NCI-H510A treated with DMSO at 0.1 percent for 48 hours (cell line): ENCODE data around the gene PLCB4.

Source experiments
- DNase-seq: peaks from one replicate; lab custom pipeline; 2025; lab: John Stamatoyannopoulos, UW

PLCB4 gene

DNA sequence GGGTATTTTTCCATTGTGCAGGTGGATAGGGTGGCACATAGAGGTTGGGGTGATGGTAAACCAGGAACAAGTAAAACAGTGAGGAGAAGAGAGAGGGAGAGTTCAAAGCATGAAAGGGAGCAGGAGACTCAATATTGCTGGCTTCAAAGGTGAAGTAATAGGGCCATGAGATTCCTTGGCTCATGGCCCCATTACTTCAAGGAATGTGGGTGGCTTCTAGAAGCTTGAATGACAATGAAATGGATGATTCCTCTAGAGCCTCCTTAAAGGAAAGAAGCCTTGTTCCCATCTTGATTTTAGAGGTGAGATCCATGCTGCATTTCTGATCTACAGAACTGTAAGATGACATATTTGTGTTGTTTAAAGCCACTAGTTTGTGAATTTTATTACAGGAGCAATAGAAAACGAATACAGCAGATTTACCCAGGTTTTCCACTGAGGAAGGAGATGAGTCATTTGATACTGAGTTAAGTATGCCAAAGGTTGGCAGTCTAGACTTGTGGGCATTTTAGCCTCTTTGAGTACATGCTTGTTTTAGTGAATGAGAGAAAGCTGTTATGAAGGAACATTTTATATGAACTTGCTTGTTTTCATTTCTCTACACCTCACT is 110.4 kb downstream of the PLCB4 start:
- DNase-seq: no peak

DNA sequence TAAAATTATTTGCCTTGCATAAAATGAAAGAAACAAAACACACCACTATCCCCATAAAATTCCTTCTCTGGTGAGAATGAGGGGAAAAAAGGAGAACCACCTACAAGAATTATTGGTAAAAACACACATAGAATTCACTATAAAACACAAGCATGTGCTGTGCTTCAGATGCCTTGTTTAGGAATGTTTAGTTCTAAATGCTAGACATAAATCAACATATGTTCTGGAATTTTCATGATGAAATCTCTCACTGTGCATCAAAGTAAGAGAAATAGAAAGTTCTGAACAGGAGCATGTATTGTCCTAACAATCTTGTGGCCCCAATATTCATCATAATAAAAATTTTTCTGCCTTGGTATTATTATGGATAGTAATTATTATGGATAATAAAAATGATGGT is 111.0 kb downstream of the PLCB4 start:
- DNase-seq: no peak

DNA sequence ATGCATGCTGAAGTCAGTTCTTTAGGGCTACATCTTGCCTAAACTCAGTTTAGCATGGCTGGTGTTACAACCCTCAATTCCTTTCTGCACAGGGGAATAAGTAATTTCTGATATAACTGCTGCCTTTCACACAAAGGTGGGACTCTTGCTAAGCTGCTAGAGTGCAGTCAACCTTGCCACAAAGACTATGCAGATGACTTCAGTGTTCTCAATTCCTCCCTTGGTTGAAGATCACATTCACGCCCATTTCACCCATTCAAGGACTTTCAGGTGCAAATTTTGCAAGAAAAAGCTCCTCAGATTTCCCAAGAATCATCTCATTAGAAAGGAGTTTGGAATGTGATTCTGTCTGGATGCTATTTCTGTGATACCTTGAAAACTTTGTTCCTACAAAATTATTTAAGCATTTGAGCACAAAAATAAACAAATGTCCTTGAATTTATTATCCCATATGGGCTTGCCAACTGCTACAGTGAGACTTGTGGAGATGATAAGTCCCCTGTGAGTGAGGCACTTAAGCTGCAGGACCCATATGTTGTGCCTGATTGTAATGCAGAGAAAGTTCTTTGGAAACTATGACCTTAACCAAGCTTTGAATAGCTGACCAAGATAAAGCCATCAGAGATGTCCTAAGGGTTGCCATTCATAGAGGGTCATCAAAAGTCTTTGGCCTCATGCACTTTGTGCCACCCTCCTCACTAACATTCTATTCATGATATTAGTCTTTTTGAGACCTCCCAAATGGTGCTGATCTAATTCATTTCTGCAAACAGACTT is 111.8 kb downstream of the PLCB4 start:
- DNase-seq: no peak

DNA sequence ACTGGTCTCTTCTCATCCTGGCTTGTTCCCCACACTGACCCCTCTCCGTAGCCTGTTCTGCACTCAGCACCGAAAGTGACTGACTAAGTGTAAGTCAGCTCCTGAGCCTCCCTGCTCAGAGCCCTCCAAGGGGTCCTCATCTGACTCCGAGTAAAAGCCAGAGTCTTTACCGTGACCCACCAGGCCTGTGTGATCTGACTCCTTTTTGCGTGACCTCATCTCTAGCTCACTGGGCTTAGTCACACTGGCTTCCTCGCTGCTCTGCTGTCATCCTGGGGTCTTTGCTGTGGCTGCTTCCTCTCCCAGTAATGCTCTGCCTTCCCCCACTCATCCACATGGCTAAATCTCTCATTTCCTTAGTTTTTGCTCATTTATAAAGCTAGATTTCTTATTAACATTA is 116.6 kb downstream of the PLCB4 start:
- peak; percentile 59 for DNase-seq

DNA sequence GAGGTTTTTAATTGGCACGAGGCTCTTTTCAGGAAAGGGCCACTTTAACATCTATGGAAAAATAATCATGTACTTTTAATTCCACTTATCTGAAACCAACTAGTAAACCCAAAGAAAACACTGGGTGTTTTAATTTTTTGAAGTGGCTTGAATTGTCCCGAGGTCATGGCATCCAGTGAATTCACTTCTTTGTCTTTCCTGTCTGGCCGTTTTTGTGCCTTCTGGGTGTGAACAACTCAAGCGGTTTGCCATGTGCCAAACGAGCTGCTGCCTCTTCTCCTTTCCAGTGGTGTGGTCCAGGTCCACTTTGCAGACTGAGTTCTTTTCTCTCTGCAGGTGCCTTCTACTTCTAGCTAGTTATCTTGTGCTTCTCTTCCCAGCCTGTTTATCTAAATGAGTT is 117.5 kb downstream of the PLCB4 start:
- DNase-seq: no peak

DNA sequence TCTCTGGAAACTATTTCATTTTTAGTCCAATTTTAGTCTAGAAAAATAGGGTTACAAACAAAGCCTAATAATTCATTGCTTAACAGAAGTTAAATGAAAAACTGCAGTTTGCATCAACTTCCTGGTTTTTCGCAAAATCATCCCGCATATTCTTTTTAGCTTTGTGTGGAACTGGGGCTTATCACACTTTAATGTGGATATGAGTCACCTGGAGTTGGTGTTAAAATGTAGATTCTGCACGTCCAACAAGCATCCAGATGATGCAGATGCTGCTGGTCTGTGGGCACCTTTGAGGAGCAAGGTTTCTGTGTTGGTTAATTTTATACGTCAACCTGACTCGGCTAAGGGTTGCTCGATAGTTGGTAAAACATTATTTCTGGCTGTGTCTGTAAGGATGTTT is 126.1 kb downstream of the PLCB4 start:
- no peak for DNase-seq

DNA sequence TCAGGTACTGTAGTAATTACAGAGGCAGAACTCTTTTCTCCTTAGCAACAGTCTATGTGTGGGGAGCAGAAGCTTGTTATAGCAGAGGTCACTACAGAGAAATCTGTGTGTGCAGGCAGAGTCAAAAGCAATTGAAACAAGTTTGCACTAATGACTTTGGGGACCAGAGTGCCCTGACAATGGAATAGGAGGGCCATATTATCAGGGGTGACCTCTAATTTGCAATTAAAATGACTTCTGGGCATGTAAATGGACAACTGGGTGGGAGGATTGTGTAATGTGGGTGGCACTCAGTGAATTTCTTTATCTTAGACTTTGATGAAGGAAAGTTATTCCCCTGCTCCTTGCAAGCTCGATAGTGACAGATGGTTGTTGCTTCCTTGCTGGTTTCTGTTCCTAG is 127.2 kb downstream of the PLCB4 start:
- DNase-seq: no peak

DNA sequence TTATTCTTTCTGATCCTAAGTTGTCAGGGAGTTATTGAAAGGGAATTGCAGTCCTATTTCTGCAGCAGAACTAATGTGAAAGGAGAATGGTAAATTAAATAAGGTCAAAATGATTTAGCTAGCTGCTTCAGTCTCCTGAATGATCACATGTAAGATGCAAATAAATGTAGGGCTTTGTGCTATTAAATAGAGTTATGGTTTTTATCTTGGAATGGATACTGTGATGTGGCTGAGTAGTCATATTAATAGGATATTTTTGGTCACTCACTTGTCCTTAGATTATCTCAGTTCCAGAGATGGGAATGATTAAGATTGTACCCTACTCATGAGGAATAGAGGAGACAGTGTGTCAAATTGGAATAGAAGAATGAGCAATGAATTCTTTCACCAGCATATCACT is 129.6 kb downstream of the PLCB4 start:
- DNase-seq: no peak

DNA sequence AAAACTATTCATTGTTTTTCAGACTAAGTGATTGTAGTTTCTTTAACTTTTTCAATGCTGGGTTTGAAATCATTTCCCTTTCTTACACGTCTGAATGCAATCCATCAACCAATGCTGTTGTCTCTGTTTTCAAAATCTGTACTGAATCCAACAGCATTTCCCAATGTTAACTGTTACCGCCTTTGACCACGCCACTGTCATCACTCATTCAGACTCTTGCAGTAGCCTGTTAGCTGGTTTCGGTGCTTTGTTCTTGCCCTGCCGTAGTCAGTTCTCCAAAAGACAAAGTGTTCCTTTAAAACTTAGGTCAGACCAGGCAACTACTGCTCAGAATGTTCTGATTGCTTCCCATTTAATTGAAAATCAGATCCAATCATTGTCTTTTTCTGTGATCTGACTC is 131.3 kb downstream of the PLCB4 start:
- no peak for DNase-seq

DNA sequence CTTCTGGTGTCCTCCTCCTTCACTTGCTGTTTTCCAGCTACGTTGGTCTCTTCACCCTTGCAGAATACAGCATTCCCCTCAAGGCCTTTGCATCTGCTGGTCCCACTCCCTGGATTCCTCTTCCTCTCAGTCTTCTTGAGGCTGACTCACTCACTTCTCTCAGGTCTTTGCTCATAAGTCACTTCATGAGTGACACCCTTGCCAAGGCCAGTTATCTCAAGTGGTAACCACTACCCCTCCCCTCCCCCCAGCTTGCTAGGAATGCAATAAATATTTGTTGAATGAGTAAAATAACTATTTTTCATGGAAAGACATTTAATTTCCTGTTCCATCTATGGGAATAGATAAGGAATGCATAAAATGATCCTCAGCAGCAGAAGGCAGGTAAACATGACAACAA is 131.7 kb downstream of the PLCB4 start:
- no peak for DNase-seq

DNA sequence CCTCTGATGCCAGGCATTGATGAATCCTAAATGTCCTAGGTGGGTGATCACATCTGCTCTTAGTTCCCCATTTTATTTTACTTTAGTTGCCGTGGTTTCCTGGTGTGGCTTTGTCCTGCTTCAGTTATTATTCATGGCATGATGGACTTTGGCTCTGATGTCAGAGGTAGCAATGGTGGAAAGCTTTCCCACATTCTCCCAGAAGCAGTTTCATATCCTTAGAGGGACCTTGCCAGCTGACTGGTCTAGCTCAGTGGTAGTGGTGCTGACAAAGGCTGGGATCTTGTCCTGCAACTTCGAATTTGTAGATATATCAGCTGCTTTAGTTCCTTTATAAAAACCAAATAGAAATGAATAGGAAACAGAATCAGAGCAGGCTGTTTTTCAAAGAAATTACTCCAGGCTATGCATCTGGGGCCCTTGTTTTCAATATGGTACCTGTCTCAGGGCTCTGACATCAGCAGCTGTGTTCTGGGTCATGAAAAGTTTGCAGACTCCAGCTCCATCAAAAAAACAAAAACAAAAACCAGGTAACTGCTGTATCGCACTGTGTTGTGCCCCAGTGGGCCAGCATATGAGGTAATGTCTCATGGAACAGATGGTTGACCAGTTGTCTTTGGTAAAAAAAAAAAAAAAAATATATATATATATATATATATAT is 133.7 kb downstream of the PLCB4 start:
- DNase-seq: no peak

DNA sequence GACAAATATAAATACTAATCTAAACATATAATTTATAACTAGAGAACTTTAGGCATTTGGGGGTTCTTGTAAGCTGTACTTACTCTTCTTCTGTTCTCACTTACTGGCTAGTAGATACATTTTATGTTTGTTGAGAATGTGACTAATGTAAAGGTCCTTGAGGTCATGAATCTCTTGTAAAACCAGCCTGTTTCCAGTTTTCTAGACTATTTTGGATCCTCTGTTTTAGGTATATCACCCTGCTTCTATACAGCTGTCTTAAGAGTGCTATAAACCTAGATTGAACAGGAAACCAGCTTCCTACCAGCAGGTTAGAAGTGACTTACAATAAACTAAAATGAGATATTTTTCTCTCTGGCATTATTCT is 134.2 kb downstream of the PLCB4 start:
- DNase-seq: no peak

DNA sequence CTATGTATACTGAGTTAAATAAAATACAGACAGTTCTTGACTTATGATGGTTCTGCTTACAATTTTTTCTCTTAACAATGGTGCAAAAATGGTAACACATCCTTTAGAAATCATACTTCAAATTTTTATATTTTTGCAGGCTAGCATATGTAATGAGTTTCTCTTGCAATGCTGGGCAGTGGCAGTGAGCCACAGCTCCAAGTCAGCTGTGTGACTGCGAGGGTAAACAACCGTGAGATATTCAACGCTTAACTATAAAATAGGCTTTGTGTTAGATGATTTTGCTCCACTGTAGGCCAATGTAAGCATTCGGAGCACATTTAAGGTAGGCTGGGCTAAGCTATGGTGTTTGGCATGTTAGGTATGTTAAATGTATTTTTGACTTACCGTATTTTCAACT is 136.1 kb downstream of the PLCB4 start:
- no peak for DNase-seq

DNA sequence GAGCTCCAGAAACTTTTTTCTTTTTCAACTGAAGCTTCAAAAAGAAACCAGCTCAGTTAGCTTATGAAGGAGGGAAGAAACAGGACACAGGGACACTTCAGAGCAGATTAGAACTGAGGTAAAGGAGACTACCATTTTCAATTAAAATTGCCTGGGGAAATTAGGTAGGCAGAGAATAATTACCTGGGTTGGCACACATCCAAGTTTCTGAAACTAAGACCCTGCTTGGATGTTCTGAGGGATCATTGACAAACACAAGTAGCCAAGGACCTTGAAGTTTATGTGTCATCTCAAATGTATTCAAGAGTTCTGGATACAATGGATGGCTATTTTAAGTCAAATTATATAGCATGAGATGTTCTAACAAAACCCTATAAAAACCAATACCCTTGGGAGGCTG is 137.6 kb downstream of the PLCB4 start:
- no peak for DNase-seq

DNA sequence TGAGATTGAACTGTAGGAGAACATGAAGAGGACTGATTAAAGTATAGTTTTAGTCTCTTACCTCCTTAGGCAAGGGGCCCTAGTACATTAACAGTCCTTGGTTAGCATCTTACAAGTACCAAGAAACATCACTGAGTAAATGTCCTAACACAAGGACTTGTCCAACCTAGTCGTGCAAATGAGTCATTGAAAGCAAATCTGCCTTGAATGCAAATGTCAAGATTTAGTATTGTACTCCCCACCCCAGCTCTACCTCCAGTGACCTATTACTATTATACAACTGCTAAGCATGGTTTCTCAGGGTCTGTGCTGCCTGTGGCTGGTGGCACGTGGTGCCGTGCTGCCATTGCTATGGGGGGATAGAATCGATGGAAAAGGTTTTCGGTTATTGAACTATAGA is 138.4 kb downstream of the PLCB4 start:
- no peak for DNase-seq

DNA sequence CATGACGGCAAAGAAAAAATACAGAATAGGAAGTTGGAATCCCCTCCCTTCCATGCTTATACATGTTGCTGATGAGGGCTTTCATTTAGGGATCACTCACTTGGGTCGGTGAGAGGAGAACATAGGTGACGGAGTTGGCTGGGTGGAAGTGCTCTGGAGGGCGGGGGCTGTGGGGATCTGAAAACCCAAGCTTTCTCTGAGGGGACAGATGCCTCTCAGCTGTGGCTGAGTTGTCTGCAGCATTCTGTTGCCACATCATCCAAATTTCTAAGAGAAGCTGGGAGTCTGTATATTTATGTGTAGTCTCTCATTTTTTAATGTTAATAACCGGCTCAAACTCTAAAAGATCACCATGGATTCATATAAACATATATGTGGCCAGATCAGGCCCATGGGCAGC is 141.5 kb downstream of the PLCB4 start:
- DNase-seq: no peak

DNA sequence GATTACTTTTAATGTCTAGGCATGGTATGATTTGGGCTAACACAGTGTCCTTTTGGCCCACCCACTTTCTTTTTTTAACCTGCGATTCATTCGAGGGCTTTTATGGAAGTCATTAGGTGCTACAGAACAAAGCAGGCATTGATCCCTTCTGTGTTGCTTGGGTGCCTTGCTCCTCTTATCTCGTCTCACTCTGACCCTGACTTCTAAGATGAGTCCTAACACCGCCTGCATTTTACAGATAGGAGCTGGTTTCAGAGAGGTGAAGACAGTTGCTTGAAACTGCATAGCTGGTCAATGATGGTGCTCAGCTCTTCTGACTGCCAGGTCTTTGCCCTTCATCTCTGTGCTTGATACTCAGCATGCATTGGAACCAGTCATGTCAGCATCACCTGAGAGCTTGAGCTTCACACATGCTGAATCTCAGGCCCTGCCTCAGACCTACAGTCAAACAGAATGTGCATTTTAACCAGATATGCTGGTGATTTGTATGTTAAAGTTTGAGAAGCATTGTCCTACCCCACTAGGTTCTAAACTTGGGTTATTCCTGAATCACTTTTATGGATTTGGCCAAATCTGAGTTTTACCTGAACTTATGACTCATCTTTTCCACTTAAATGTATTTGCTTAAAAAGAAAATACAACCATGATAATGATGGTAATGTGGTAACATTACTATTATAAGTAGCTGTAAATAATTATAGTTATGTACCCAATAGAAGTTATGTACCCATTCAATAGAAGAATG is 142.3 kb downstream of the PLCB4 start:
- no peak for DNase-seq

DNA sequence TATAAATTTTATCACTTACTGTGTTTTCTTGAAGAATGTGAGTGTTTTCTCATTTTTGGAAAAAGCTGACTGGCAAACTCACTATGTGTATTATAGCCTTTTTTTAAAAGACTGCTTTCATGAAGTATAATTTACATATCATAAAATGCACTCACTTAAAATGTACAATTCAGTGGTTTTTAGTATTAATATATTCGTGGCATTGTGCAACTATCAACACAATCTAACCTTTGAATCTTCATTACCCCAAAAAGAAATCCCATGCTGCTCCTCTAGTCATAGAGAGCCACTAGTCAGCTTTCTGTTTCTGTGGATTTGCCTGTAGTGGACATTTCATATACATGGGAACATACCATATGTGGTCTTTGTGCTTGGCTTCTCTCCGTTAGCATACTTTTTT is 143.8 kb downstream of the PLCB4 start:
- no peak for DNase-seq

DNA sequence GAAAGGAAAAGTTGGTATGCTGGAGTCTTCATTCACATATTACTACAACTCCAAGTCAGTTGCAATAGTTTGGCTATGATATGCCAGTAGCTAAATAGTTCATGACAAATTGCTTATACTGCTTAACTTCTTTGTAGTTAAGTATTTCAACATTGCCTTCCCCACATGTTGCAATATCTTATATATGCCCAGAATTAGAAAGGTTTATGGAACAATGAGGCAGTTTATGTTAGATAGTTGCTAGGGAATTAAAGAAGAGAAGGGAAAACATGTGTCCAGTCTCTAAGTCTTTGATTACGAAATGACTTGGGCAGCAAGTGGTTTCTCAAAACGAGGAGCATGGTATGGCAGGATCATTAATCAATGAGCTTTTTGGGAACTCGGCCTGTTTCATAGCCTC is 145.8 kb downstream of the PLCB4 start:
- no peak for DNase-seq

DNA sequence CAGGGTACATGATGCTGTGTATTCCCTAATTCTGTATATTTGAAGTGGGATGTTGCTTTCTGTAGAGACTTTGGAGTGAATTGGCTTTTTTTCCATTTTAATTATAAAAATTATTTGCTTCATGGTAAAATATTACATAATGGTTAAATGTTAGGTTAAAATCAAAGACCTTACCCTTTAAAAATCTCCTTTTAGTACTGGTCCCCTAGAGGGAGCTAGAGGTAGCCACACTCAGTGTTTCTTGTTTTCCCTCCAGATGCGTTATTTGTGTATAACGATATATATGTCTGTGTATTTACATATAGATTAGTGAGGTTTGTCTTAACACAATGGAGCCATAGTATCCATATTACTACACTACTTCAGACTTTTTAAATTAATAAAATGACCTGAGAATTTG is 146.7 kb downstream of the PLCB4 start:
- DNase-seq: peak; percentile 21

DNA sequence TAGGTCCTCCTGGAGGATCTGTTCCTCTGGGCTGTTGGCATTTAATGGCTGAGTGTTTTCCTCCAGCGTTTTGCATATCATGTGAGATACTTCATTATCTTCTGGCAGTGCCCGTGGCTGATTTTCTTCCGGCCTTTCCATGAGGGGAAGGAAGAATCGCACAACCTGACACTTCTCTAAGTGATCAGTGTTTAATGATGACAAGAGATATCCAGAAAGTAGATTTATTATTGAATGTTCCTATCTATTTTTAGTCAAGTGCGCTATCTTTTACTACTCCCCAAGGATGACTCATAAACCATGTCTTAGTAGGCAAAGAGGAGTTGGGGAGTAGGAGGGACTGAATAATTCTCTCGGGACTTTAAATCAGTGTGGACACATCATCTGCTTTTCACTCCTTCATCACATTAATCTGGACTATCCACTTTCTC is 149.7 kb downstream of the PLCB4 start:
- DNase-seq: no peak

DNA sequence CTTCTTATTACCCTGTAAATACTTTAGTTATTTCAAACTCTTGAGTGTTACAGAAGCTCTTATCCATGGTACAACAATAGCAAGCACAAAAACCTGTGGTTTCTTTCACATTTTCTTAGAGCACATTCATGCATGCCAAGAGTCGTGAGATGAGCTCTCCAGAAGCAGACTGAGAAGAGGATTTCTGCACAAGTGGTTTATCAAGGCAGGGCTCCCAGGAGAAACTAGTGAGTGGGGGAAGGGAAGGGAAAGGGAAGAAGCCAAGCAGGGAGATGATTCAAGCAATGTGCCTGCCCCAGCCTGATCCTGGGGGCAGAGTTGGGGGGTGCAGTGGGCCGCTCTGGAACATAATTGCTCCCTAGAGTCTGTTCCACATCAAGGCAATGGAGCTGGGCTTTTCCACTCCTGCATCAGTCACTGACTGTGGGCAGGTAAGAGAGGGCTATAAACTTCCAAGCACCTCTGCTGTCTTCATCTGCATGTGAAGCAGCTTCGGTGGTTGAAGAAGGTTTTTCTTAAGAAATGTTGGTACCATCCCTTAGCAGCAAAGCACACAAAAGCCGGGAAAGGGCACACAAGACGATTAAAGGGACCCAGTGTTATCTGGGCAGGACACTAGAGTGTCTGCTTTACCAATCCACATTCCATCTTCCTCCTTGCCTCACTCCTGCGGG is 152.1 kb downstream of the PLCB4 start:
- DNase-seq: no peak
